Measurements from ENCODE around the gene TSHZ2.
"Not testable (repeated sequence)": the region's sequence is repeated elsewhere in the genome, so short reads cannot be mapped to it uniquely, and the experiment has no call there.

Gene TSHZ2

DNA sequence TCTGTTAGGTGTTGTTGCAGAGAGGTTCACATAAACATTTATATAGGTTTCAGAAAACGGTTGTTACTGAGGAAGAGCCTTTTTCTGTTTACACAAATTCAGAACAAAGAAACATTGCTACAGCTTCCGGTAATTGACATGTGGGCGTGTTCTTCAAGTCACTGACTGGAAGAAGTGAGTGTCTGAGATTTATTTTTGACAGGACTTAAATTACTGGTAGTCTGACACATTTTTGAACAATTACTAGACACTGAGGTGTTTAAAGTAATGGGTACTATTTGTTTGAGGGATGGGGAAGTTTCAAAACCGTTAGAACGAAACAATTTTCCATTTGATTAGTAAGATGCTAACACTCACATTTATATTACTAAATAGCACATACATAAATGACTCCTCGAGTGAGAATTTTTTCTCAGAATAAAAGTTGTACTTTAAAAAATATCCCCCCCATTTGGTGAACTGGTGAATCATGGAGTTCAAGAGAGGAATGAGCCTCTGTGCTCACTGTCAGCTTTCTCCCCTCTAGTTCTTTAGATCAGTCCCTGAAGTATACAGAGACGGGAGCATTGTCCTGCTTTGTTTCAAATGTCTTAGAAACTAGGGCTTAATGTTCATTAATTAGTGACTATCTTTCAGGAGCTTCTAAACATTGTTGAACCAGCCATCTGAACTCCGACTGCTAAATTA lies 98.7 kb downstream of the TSHZ2 start:
- no peak for DNase-seq

- no peak for DNase-seq
These were observed 99.7 kb downstream of the TSHZ2 start for GRCh38 chr20:53071833-53072232.

GRCh38 chr20:53072923-53073579 lies 100.9 kb downstream of the TSHZ2 start:
- DNase-seq, result no peak

DNA sequence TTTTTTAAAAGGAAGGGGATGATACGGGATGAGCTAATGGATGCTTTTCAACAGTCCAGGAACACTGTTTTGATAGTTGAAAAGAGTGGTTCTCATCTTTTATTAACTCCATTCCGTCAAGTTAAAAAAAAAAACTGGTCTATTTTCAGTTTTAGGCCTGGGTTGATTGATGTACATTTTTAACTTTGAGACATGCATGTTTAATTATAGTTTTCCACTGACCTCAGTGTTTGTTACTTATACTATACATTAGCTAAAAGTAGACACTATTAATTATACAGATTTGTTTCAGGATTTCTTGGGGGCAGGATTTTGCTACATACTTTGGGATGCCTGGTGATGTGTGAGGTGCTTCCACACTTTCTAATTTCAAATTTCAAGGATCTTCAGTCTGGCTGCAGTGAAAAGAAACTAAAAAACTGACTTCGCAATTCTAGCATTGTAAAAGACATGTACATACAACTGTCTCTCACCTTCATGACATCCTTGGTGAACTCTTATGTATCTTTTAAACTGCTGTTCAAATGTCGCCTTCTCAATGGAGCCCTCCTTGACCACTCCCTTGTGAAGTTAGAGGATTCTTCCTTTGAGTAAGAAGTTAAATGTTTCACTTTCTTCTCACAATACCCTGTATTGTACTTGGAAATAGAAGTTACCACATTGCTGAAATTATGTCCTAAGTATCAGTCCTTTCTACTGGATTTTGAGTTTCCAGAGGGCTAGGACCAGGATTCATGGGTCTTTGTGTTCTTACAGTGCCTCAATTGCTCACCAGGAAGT lies 101.7 kb downstream of the TSHZ2 start:
- DNase-seq, result no peak

GRCh38 chr20:53074811-53075314 lies 102.7 kb downstream of the TSHZ2 start:
- DNase-seq, result no peak

GRCh38 chr20:53076668-53077067 lies 104.5 kb downstream of the TSHZ2 start:
- no peak for DNase-seq

- no peak for DNase-seq
These were observed 105.4 kb downstream of the TSHZ2 start for GRCh38 chr20:53077373-53078205.

DNA sequence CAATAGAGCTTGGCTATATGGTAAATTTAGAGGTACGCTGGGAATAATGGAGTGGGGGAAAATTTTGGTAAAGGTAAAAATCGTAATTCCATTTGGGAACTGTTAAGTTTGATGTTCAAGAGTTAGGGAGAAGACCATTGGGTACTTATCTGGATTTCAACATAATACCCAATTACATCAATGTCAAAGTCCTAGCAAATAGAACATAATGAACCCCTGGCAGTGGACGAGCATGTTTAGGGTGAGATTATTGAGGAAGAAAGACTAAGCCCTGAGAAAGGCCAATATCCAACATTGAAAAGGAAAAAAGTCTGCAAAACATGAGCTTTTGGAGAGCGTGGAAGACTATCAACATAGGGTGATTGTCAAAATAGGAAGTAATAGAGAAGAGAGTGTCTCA lies 106.6 kb downstream of the TSHZ2 start:
- no peak for DNase-seq

- DNase-seq, result no peak
These were observed 107.1 kb downstream of the TSHZ2 start for GRCh38 chr20:53079261-53079691.

DNA sequence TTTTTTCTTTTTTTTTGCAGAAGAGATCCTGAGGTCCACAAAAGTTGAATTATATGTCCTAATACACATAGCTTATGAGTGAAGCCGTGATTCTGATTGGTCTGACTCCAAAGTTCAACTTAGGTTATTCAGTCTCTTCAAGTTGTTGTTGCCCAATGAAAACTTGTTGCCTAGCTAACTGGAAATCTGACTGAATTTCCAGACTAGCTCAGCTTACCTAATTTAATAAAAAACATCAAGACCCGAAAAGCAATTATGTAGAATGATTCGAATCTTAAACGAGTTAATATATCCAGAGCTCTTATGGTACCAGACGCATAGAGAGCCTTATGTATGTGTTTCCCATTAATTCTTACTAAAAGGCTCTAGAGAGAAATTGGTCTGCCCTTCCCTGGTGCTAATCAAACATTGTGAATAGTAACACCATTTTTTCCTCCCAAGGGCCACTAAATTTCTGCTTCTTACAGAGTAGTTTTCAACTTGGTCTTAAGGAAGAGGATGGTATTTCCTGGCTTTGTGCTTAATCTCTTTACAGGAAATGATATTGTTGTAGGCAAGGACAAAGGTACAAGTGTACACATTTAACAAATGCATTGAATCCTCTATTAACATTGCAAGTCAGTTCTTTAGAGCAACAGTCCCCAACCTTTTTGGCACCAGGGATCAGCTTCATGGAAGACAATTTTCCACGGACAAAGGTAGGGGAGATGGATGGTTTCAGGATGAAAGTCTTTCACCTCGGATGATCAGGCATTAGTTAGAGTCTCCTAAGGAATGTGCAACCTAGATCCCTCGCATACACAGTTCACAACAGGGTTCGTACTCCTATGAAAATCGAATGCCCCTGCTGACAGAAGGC lies 107.9 kb downstream of the TSHZ2 start:
- DNase-seq, result no peak

DNA sequence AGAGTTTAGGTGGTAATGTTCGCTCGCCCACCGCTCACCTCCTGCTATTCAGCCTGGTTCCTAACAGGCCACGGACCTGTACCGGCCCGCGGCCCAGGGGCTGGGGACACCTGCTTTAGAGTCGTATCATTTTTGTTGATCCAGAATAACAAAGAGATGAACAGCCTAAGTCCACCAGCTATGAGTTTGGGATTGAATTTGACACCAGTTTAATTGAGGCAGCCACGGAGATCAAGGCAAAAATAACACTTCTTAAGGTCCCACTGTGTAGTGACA lies 108.5 kb downstream of the TSHZ2 start:
- no peak for DNase-seq

DNA sequence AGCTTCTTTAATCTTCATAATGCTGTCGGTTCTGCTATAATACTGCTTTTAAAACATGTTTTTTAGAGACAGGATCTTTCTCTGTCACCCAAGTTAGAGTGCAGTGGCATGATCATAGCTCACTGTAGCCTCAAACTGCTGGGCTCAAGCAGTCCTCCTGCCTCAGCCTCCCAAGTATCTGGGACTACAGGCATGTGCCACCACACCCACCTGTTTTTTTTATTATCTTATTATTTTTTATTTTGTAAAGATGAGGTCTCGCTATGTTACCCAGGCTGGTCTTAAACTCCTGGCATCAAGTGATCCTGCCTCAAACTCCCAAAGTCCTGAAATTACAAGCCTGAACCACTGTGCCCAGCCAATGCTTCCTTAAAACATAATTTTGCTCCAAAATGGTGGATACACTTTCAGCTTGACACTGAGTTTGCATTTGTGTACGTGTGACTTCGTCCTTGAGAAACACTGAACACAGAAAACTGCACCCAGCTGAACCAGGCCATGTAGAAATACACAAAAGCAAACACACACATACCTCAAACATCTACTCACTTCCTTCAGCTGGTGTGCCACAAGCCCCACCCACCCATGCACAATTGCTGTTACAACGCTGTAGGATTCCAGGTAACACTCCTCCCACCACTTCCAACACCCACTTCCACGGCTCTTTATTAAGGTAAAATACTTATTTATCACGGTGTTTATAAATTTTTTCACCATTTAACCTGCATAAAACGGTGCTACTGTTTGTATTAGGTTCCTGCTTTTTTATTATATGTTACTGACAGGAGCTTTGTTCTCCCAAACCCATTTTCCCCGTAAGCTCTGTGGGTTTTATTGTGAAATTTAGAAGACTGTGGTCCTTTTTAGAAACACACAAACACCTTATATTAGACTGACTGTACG lies 109.1 kb downstream of the TSHZ2 start:
- no peak for DNase-seq

GRCh38 chr20:53081916-53082863 lies 110.0 kb downstream of the TSHZ2 start:
- no peak for DNase-seq

- DNase-seq, result no peak
These were observed 111.3 kb downstream of the TSHZ2 start for GRCh38 chr20:53083411-53083810.

- DNase-seq, result no peak
These were observed 112.3 kb downstream of the TSHZ2 start for GRCh38 chr20:53084408-53084997.

- no peak for DNase-seq
These were observed 113.6 kb downstream of the TSHZ2 start for GRCh38 chr20:53085720-53086119.

DNA sequence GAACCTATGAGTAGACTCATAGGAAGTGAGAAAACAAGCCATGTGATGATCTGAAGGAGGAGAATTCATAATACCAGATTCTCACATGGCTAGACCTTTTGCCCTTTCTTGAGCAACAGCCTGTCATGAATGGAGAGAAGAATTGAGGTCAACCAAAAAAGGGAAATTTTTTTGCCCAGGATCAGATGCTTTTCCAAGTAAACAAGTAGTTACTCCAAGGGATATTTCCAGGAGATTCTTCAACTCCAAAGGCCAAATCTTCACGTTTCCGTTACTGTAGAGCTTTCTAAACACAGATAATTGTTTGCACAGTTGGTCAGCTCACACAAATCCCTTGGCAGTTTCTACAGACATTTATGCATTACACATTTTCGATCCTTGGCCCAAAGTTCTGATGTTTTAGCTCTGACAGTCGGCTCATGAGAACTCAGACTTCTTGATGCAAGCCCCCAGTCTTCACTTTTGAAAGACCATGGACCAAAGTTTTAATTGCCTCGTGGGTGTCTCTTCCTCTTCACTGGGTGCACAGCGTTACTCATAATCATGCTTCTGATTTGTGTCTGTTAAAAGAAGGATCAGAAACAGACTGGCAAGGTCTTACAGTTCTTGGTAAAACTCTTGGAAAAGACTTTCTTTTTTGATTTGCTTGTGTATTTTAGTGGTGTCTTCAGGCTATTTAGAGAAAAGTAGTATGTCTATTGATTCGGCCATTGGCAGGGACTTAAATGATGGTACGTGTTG lies 115.0 kb downstream of the TSHZ2 start:
- no peak for DNase-seq

- no peak for DNase-seq
These were observed 116.6 kb downstream of the TSHZ2 start for GRCh38 chr20:53088786-53089185.

DNA sequence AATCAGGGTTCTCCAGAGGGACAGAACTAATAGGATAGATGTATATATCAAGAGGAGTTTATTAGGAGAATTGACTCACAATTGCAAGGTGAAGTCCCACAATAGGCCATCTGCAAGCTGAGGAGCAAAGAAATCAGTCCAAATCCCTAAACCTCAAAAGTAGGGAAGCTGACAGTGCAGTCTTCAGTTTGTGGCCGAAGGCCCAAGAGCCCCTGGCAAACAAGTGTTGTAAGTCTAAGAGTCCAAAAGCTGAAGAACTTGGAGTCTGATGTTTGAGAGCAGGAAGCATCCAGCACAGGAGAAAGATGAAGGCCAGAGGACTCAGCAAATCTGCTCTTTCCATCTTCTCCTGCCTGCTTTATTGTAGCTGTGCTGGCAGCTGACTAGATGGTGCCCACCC lies 117.7 kb downstream of the TSHZ2 start:
- DNase-seq, result not testable (repeated sequence)

Measured in SHP77 (cell line).